Anterior cingulate cortex (tissue), 58 donors: Measurements from ENCODE around the gene ARHGEF12.

Experiments
- DNase-seq, 58 donors: peaks; one replicate each; lab custom pipeline; 2025; lab: John Stamatoyannopoulos, UW

The ARHGEF12 gene

DNA sequence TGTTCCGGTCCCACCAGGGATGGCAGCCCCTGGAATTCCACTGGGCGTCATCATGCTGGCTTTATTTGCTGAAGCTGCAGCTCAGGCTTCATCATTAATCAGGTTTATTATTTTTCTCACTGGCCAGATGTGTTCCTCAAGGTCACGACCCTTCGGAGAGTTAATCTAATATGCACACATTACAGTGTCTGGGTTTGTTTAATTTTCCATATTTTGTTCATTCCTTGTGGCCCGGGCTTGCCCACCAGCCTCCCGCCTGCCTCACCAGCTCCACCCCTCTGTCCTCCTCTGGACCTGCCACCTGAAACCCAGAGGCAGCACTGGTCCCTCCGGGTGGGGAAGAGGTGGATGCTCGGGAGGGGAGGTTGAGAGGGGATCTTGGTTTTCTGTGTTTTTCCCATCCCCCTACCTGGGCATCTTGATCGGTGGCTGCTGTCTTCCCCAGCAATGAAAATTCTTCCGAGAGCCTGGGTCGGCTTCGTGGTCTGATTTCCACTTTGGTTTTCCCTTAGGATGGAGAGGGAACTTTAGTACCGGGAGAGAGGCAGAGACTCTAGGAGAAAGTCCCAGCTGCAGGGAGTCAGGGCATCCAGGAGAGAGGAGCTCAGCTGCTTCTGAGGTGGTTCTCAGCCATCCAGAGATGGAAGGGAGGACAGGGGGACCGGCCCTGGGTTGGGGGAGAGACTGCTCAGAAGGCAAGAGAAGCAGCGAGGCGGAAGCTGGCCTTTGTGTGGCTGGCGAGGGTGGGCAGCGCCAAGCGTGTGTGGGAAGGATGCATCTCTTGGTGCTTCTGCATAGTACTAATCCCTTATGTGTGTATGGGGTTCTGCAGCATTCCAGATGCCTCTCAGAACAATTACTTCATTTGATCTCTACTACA is 177.5 kb downstream of the ARHGEF12 start:
- DNase-seq: peak in 9 of 58 donors; percentile 15 to 40 (median 21)

DNA sequence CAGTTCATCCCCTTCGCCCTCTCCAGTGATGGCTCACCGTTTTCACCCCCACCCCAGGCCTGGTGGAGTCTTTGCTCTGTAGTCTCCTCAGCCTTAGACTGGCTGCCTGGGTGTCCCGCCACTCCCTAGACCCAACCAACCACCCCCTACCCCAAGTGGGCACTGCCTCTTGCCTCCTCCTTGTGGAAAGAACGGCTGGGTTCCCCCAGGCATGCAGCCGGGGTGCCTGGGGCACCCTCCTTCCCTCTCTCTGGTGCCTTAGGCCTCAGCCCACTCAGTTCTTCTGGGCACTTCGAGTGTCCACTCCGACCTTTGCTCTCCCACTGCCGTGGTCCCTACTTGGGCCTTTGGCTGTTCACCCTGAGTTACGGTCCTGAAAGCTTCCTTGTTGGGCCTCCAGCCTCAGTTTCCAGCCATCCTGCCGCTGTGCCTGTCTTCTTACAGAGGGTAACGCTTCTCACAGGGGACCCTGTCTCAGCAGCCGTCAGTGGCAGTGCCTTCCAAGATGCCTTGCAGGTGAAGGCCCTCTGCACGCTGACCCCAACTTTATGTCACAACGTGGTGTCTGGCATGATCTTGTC is 178.4 kb downstream of the ARHGEF12 start:
- no peak for DNase-seq

GRCh38 chr11:120515186-120515723 is 179.0 kb downstream of the ARHGEF12 start:
- no peak for DNase-seq

DNA sequence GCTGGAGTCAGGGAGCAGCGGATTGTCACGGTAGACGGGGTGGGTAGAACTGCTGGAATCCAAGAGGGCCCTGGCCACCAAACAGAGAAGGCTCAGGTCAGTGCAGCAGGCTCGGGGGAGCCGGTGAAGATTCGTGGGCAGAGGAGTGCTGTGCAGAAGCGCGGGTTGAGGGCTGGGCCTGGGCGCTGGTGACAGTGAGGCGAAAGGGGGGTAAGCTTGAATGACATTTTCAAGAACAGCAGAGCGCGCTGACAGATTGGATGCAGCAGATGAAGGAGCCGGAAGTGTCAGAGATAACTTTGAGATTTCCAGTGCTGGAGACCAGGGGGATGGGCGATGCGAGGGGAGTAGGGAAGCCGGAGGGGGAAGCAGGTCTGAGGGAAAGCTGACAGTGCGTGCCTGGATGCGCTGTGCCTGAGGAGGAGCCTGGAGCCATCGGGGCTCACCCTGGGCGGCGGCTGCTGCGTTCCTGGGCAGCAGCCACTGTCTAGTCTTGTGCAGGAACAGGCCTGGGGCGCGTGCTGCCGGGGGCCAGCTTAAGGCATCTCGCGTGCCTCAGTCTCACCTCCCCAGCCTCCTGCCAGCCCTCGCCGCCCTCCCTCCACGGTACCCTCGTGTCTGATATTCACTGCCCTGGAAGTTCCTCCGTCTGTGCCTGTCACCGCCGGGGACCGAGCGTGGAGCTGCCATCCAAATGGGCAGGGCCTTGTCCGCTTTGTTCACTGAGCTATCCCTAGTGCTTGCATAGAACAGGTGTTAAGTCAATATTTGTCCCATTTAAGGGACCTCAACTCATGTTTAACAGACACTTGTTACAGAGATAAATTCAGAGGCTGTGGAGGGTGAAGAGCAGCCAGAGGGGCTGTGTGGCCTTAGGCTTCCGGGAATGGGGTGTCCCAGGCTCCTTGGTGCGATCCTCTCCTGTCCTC is 180.5 kb downstream of the ARHGEF12 start:
- DNase-seq: peak in 3 of 58 donors; percentile 29 to 47 (median 39)

DNA sequence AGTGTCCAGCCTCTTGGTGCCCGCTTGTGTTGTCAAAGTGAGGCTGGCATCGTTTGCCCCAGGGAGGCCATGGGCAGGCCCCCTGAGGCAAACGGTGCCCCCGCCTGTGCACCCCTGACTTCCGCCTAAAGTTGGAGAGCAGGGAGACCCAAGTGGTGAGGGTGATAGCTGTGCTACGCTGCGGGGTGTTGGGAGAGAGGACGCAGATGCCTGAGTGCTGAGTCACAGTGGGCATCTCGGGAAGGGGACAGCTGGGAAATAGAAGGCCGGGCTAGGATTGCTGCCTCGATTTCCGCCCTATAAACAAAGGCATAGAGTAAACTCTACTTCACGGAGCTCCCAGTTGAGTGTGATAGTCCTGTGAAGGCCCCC is 181.2 kb downstream of the ARHGEF12 start:
- DNase-seq: no peak

DNA sequence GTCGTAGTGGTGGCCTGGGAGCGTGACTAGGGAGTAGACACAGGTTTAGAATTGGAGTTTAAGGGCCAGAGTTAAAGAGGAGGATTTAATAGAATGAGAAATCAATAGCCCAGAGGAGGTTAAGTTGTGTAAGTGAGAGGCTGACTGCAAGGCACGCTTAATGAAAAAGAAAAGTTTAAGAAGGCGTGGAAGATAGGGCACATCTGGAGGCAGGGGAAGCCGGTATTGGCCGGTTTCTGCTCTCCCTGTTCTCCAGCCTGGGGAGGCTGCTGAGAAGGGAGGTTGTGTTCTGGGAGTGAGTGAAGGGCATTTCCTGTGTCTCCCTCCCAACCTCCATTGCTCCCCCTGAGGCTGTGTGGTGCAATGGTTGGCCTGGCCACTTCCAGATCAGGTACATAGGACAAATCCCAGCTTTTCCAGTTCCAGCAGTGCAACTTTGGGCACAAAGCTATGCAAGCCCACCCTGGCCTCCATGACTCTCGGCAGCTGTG is 181.6 kb downstream of the ARHGEF12 start:
- DNase-seq: no peak

DNA sequence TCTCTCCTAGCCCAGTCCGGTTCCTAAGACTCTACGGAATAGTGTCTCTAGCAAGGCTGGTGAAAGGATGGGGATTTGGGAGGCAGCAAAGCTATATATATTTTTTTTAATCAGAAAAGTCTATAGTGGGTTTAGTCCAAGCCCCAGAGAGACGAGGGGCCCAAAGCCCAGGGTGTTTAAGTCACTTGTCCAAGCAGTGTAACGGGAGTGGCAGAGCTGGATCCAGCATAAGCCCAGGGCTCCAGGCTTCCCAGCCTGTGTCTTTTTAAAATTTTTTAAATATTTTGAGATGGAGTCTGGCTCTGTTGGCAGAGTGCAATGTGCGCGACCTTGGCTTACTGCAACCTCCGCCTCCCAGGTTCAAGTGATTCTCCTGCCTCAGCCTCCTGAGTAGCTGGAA is 182.1 kb downstream of the ARHGEF12 start:
- DNase-seq: no peak

GRCh38 chr11:120519474-120519873 is 183.3 kb downstream of the ARHGEF12 start:
- DNase-seq: no peak

GRCh38 chr11:120520091-120520822 is 184.0 kb downstream of the ARHGEF12 start:
- no peak for DNase-seq

DNA sequence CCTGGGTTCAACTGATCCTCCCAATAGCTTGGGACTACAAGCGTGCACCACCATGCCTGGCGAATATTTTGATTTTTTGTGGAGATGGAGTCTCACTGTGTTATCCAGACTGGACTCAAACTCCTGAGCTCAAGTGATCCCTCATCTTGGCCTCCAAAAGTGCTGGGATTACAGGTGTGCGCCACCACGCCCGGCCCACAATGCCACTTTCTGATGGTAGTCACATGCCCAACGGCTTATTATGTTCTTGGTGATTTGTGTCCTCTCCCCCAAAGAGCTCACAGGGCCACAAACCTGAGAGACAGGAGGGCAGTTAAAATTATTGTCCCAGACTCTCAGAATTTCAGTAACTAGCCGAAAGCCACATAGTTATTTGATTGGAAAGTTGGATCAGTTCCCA is 185.0 kb downstream of the ARHGEF12 start:
- no peak for DNase-seq

GRCh38 chr11:120522021-120522420 is 185.8 kb downstream of the ARHGEF12 start:
- DNase-seq: no peak

- no peak for DNase-seq
Observed at GRCh38 chr11:120522736-120523135, 186.5 kb downstream of the ARHGEF12 start.

- no peak for DNase-seq
Observed at GRCh38 chr11:120523196-120523595, 187.0 kb downstream of the ARHGEF12 start.

- no peak for DNase-seq
Observed at GRCh38 chr11:120524536-120525085, 188.4 kb downstream of the ARHGEF12 start.

GRCh38 chr11:120525261-120526171 is 189.3 kb downstream of the ARHGEF12 start:
- no peak for DNase-seq

DNA sequence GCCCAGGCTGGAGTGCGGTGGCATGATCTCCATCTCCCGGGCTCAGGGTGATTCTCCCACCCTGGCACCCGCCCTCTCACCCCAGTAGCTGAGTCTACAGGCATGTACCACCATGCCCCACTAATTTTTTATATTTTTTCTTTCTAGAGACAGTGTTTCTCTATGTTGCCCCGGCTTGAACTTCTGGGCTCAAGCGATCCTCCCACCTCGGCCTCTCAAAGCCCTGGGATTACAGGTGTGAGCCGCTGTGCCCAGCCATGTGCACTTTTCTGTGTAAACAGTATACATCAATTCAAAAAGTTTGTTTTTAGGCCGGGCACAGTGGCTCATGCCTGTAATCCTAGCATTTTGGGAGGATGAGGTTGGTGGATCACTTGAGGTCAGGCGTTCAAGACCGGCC is 190.0 kb downstream of the ARHGEF12 start:
- DNase-seq: no peak

- DNase-seq: no peak
Observed at GRCh38 chr11:120527111-120527761, 191.0 kb downstream of the ARHGEF12 start.

GRCh38 chr11:120528749-120529148 is 192.5 kb downstream of the ARHGEF12 start:
- no peak for DNase-seq
